Heart right ventricle (tissue), 16 donors: ENCODE results near the gene MRPL38. TPM values are rescaled to one million over a fixed set of nuclear protein-coding genes. Genes with fewer than 3 reads are reported as not detected.

Experiments
- ATAC-seq, 8 donors: fragments of 200-7000 bp; cut with Tn5 transposase; one replicate each; pipeline ENCODE4 v1.9.1; 2020; ENCODE audit warnings: mild to moderate bottlenecking in 8 of 8, moderate library complexity in 8 of 8, moderate number of reproducible peaks in 1 of 8
- DNase-seq, 2 donors: peaks; one replicate each; pipeline ENCODE4 v3.0.0-alpha.2; 2020
- H3K27ac ChIP-seq, 10 donors: fragments of 200-600 bp; sonication (generic) in 2 of 10; one replicate each; pipeline versions ENCODE4 v1.5.0 to v1.8.0; 2020 to 2022; ENCODE audit warnings: mild to moderate bottlenecking in 3 of 10
- H3K27me3 ChIP-seq, 7 donors: fragments of 200-600 bp; one replicate each; pipeline ENCODE4 v1.8.0; 2021 to 2022; ENCODE audit warnings: mild to moderate bottlenecking in 2 of 7
- H3K36me3 ChIP-seq, 9 donors: fragments of 200-600 bp; sonication (generic) in 1 of 9; one replicate each; pipeline versions ENCODE4 v1.5.0 to v1.8.0; 2020 to 2022; ENCODE audit warnings: mild to moderate bottlenecking in 2 of 9
- H3K4me1 ChIP-seq, 9 donors: fragments of 200-600 bp; sonication (generic) in 1 of 9; one replicate each; pipeline versions ENCODE4 v1.5.0 to v1.8.0; 2020 to 2022; ENCODE audit warnings: mild to moderate bottlenecking in 4 of 9
- H3K4me3 ChIP-seq, 10 donors: fragments of 200-600 bp; sonication (generic) in 2 of 10; one replicate each; pipeline versions ENCODE4 v1.5.0 to v1.8.0; 2020 to 2022; ENCODE audit warnings: mild to moderate bottlenecking in 7 of 10, moderate library complexity in 2 of 10
- H3K9me3 ChIP-seq, 11 donors: fragments of 200-600 bp in 10 of 11; sonication (generic) in 2 of 11; one replicate each; pipeline versions ENCODE4 v1.5.0 to v1.8.0; 2013 to 2022; ENCODE audit warnings: mild to moderate bottlenecking in 2 of 11, control low read depth in 1 of 11, moderate library complexity in 1 of 11
- CTCF ChIP-seq, 9 donors: fragments of 200-600 bp; sonication (generic) in 2 of 9; IDR thresholded peaks; one replicate each; pipeline versions ENCODE4 v1.5.0 to v1.8.0; 2021 to 2022; ENCODE audit warnings: antibody characterized with exemption in 9 of 9, mild to moderate bottlenecking in 5 of 9, moderate library complexity in 1 of 9
- WGBS, 2 donors: extraction: QIAGEN DNeasy Blood & Tissue Kit; methylation state at CpG; one replicate each; pipeline ENCODE4 v1.1.7; 2013; ENCODE audit warnings: inconsistent platforms in 1 of 2; 5-methylcytosine and 5-hydroxymethylcytosine counted together
- intact Hi-C, 10 donors: fragments of 100-400 bp; cut with DNase I; formaldehyde crosslinking; loops; one replicate each; pipeline versions ENCODE4 v1.11.1 to v1.14.2; 2022
- polyA plus RNA-seq, 2 donors: library from polyadenylated mRNA; stranded (reverse); fragments of 200-250 nt; gene quantifications; one replicate each; pipeline ENCODE4 v1.2.3, GENCODE V29; 2013
- total RNA-seq, 10 donors: library from RNA; stranded (reverse); fragmentation: NEBNext Ultra II Directional in 3 of 10; extraction: Animal tissue kit (Norgen Biotek cat#: 25700) in 3 of 10; gene quantifications; one replicate each; pipeline versions ENCODE4 v1.2.1 to v1.2.4, GENCODE V29; 2021 to 2023
- donor health status: Arrhythmogenic right ventricular cardiomyopathy.
- donor health status: ischemic (EF 13 %, LVEDD 7.1; RV severe dilation, severe dysfunction).
- donor health status: healthy with polysubstance abuse.
- donor health status: DM: no; HTN: yes; CAD: no.
- donor health status: DM: no; HTN: no; CAD: no.
- donor health status: ischemic (EF 25% LVEDD 6.9; RV normal size, moderate dysfunction).
- donor health status: ischemic (EF 25% LVEDD 5.7; RV mildly dilated, moderate dysfunction).
- donor health status: healthy.
- donor health status: DM: yes; HTN: yes; CAD: no.
- donor health status: Ischemic cardiomyopathy.
- donor health status: ischemic (EF 35%, LVEDD 5.7; RV mildly dilated, moderate dysfunction).
- donor health status: nonischemic (EF 11% LVEDD 7.7; RV severe dilation, severe dysfunction).
- donor health status: DM: yes; HTN: yes; CAD: no.
- donor health status: PGD.
- donor health status: ischemic (EF 29% LVEDD 5.4; RV normal size, mild dysfunction).
- donor health status: nonischemic (EF 23%, LVEDD 6.1; RV moderate dilation, normal function).

MRPL38 gene
- total and polyA plus RNA-seq, 12 donors, result 86.0 to 160 (median 96.5) TPM

DNA sequence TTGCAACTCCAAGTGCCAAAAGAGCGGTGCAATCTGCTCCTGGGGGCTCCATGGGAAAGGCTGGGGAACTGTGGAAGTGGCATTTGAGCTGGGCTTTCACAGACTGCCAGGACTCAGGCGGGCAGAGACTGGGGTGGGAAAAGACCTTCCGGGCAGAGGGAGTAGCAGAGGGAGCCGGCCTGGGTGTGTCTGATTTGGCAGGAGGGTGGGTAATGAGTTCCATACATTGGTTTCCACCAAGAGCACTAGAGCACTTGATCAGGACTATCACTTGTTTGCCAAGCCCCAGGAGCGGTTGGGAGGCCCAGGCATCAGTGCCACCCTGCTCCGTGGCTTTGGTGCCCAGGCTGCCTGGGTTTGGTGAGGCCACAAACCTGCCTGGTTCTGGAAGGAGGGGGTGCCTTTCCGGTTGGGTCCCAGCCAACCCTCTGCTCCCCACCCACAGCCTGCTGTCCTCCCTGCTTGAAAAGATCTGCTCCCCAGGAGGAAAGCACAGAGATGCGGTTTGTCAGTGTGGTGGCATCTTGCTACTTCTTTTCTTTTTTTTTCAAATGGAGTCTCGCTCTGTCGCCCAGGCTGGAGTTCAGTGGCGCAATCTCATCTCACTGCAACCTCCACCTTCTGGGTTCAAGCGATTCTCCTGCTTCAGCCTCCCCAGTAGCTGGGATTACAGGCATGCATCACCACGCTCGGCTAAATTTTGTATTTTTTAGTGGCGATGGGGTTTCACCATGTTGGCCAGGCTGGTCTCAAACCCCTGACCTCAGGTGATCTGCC lies 22.8 kb downstream of the MRPL38 start:
- no peak overlapping the region for H3K27ac ChIP-seq
- intact Hi-C loops, result no loop called here
- no peak for TF ChIP-seq CTCF (IDR thresholded peaks at IDR 0.05)
- no peak for ATAC-seq
- H3K4me1 ChIP-seq, result peaks cover 0 to 22% (median 3%) of the 10 kb centered on the region in 9 donors
- H3K4me3 ChIP-seq, result no peak overlapping the region
- 90% methylated on average over 15 of the region's 15 CpGs for WGBS, 2 donors
- DNase-seq, result no peak
- no peaks in the 10 kb centered on the region for H3K36me3 ChIP-seq
- no peaks in the 10 kb centered on the region for H3K9me3 ChIP-seq
- H3K27me3 ChIP-seq, result peaks cover 0 to 8% (median 0%) of the 10 kb centered on the region in 7 donors

- intact Hi-C loops, result no loop called here
- 74 to 77% methylated on average over 7 of the region's 7 CpGs for WGBS, 2 donors
- no peak overlapping the region for H3K27ac ChIP-seq
Observed at GRCh38 chr17:75880266-75880665, 24.4 kb downstream of the MRPL38 start.

GRCh38 chr17:75878174-75878998 lies 26.3 kb downstream of the MRPL38 start, which contains the start of gene TRIM47:
Gene TRIM47 (minus strand): TSS chr17:75878581. CDS start chr17:75878548, 33 bp downstream.
- Histone ChIP-seq H3K4me1 (peaks cover 22 to 46% (median 37%) of the 10 kb centered on the region in 9 donors), H3K9me3 (no peaks in the 10 kb centered on the region), H3K4me3 (peak within 1 kb of the TSS; percentile 58 to 87 (median 72)), H3K27me3 (peaks cover 0 to 18% (median 0%) of the 10 kb centered on the region in 7 donors), H3K27ac (peak within 1 kb of the TSS; percentile 77 to 100 (median 96)), H3K36me3 (peaks cover 0 to 30% (median 10%) of the 10 kb centered on the region in 9 donors)
- WGBS, 2 donors, result 1 to 2% methylated on average over 62 to 87 of the region's 87 CpGs
- intact Hi-C loops, result loop anchor here in 4 of 10 donors (1.0 to 10.0 kb wide), 5 partner anchors 24 to 104 kb away; partner anchors contain the start of genes UNK (in 1 of the 4) and WBP2 (in 1 of the 4)
- DNase-seq, result peak; percentile 72 to 85
- no peak for TF ChIP-seq CTCF (IDR thresholded peaks at IDR 0.05)
- ATAC-seq, result peak; percentile 38 to 75 (median 50)

More at GRCh38 chr17:75880266-75880665, 24.4 kb downstream of the MRPL38 start:
- no peak for TF ChIP-seq CTCF (IDR thresholded peaks at IDR 0.05)
- no peak for ATAC-seq
- peaks cover 16 to 33% (median 19%) of the 10 kb centered on the region in 9 donors for H3K4me1 ChIP-seq
- no peak for DNase-seq
- no peaks in the 10 kb centered on the region for H3K9me3 ChIP-seq
- no peak overlapping the region for H3K4me3 ChIP-seq
- peaks cover 0 to 18% (median 0%) of the 10 kb centered on the region in 7 donors for H3K27me3 ChIP-seq
- H3K36me3 ChIP-seq, result peaks cover 0 to 12% (median 3%) of the 10 kb centered on the region in 9 donors

DNA sequence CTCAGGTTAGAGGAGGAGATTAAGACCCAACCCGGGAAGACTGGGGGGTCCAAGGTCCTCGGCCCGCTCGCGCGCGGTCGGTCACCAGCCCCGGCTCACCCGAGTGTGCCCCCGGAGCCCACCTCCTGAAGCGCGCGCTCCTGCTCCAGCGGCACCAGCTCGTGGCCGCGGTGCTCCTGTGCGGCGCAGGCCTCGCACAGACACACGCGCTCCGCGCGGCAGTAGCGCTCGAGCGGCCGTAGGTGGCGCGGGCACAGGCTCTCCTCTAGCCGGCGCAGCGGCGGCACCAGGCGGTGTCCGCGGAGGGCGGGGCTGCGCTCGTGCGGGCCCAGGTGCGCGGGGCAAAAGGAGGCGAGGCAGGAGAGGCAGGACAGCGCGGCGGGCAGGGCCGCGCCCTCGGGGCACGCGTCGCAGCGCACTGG lies 26.9 kb downstream of the MRPL38 start:
- ATAC-seq, result peak; percentile 21 to 75 (median 58)
- Histone ChIP-seq H3K4me1 (peaks cover 29 to 52% (median 43%) of the 10 kb centered on the region in 9 donors), H3K9me3 (no peaks in the 10 kb centered on the region), H3K27ac (peak overlapping the region; percentile 77 to 100 (median 96)), H3K36me3 (peaks cover 0 to 30% (median 10%) of the 10 kb centered on the region in 9 donors), H3K4me3 (peak overlapping the region; percentile 58 to 87 (median 72)), H3K27me3 (peaks cover 0 to 18% (median 0%) of the 10 kb centered on the region in 7 donors)
- DNase-seq, result peak; percentile 66 to 77
- 1% methylated on average over 49 to 56 of the region's 56 CpGs for WGBS, 2 donors
- intact Hi-C loops, result loop anchor here in 5 of 10 donors (1.0 to 10.0 kb wide), 8 partner anchors 19 to 103 kb away; partner anchors contain the start of genes UNK (in 2 of the 5), TRIM65 (in 1 of the 5) and WBP2 (in 1 of the 5)
- peak; percentile 19 to 55 (median 44) for TF ChIP-seq CTCF (IDR thresholded peaks at IDR 0.05)
